ENCODE results near the gene SGCD. TPM values are rescaled to one million over a fixed set of nuclear protein-coding genes. Genes with fewer than 3 reads are reported as not detected.

SGCD gene
- total RNA-seq, 3 donors from 2014 or later, result 3.1 to 15.4 (median 6.2) TPM

GRCh38 chr5:156314416-156314815 is 12.5 kb upstream of the SGCD start:
- no peaks in the 10 kb centered on the region for H3K4me1 ChIP-seq
- intact Hi-C loops (cut with DNase I; ENCODE audit: low total_unique reads), result no loop called here

GRCh38 chr5:156322666-156323065 is 4.3 kb upstream of the SGCD start:
- no peak for DNase-seq (ENCODE audit: low spot score in 2 of 2)
- Histone ChIP-seq H3K9me3 (no peaks in the 10 kb centered on the region), H3K4me1 (no peaks in the 10 kb centered on the region), H3K4me3 (no peak overlapping the region), H3K27me3 (no peaks in the 10 kb centered on the region), H3K27ac (no peak overlapping the region), H3K36me3 (no peaks in the 10 kb centered on the region)
- intact Hi-C loops (cut with DNase I; ENCODE audit: low total_unique reads), result no loop called here
- TF ChIP-seq CTCF (IDR thresholded peaks at IDR 0.05), result no peak
- no peak for TF ChIP-seq POLR2A (IDR thresholded peaks at IDR 0.05)

More at GRCh38 chr5:156314416-156314815, 12.5 kb upstream of the SGCD start:
- no peaks in the 10 kb centered on the region for H3K27me3 ChIP-seq
- no peak overlapping the region for H3K27ac ChIP-seq
- no peak for TF ChIP-seq CTCF (IDR thresholded peaks at IDR 0.05)
- no peak for TF ChIP-seq POLR2A (IDR thresholded peaks at IDR 0.05)
- TF ChIP-seq POLR2AphosphoS5 (IDR thresholded peaks at IDR 0.05), result no peak
- no peaks in the 10 kb centered on the region for H3K9me3 ChIP-seq
- no peak overlapping the region for H3K4me3 ChIP-seq
- DNase-seq (ENCODE audit: low spot score in 2 of 2), result no peak
- H3K36me3 ChIP-seq, result no peaks in the 10 kb centered on the region

GRCh38 chr5:156327296-156327695 is 332 bp downstream of the SGCD start:
- Histone ChIP-seq H3K27me3 (no peaks in the 10 kb centered on the region), H3K4me1 (no peaks in the 10 kb centered on the region), H3K4me3 (peak overlapping the region; percentile 34 to 64 (median 44)), H3K9me3 (no peaks in the 10 kb centered on the region), H3K36me3 (no peaks in the 10 kb centered on the region), H3K27ac (peak overlapping the region in 1 of 2 donors; percentile 69)
- no peak for DNase-seq (ENCODE audit: low spot score in 2 of 2)
- intact Hi-C loops (cut with DNase I; ENCODE audit: low total_unique reads), result no loop called here
- no peak for TF ChIP-seq CTCF (IDR thresholded peaks at IDR 0.05)
- no peak for TF ChIP-seq POLR2A (IDR thresholded peaks at IDR 0.05)
- TF ChIP-seq POLR2AphosphoS5 (IDR thresholded peaks at IDR 0.05), result no peak

- Histone ChIP-seq H3K36me3 (no peaks in the 10 kb centered on the region), H3K27me3 (no peaks in the 10 kb centered on the region), H3K4me3 (peak overlapping the region in 1 of 3 donors; percentile 15), H3K9me3 (no peaks in the 10 kb centered on the region), H3K4me1 (no peaks in the 10 kb centered on the region), H3K27ac (no peak overlapping the region)
- intact Hi-C loops (cut with DNase I; ENCODE audit: low total_unique reads), result no loop called here
- no peak for DNase-seq (ENCODE audit: low spot score in 2 of 2)
- TF ChIP-seq POLR2A (IDR thresholded peaks at IDR 0.05), result no peak
- no peak for TF ChIP-seq POLR2AphosphoS5 (IDR thresholded peaks at IDR 0.05)
- TF ChIP-seq CTCF (IDR thresholded peaks at IDR 0.05), result no peak
Measured at GRCh38 chr5:156328161-156328560, 1.2 kb downstream of the SGCD start.

- H3K4me1 ChIP-seq, result no peaks in the 10 kb centered on the region
- H3K36me3 ChIP-seq, result no peaks in the 10 kb centered on the region
- no peaks in the 10 kb centered on the region for H3K9me3 ChIP-seq
- DNase-seq (ENCODE audit: low spot score in 2 of 2), result no peak
- TF ChIP-seq CTCF (IDR thresholded peaks at IDR 0.05) (no peak), POLR2A (IDR thresholded peaks at IDR 0.05) (no peak), POLR2AphosphoS5 (IDR thresholded peaks at IDR 0.05) (no peak)
- no peak overlapping the region for H3K27ac ChIP-seq
- H3K4me3 ChIP-seq, result no peak overlapping the region
- intact Hi-C loops (cut with DNase I; ENCODE audit: low total_unique reads), result no loop called here
- H3K27me3 ChIP-seq, result no peaks in the 10 kb centered on the region
Measured at GRCh38 chr5:156328766-156329165, 1.8 kb downstream of the SGCD start.
